NCI-H1694 (cell line): Measurements from ENCODE around the gene RHOF.
A peak's percentile ranks its signal among the peaks of the same experiment; 100 is the strongest.
"Not testable (repeated sequence)": the region's sequence is repeated elsewhere in the genome, so short reads cannot be mapped to it uniquely, and the experiment has no call there.

Source experiments
- DNase-seq: peaks from one replicate; lab custom pipeline; 2025; lab: John Stamatoyannopoulos, UW

RHOF gene

DNA sequence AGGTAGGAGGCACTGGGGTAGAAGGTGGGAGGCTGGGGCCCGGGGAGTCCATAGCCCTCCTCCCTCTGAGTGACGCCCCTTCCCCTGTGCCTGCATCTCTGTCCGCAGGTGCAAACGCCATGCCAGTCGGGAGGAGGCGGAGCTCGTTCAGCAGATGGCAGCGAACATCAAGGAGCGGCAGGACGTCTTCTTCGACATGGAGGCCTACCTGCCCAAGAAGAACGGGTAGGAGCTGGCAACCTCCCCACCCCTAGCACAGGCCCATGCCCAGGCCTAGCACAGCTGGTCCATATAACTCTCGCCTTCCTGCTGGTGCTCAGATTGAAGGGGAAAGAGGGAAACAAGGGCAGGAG lies 45.3 kb downstream of the RHOF start:
- DNase-seq: no peak

DNA sequence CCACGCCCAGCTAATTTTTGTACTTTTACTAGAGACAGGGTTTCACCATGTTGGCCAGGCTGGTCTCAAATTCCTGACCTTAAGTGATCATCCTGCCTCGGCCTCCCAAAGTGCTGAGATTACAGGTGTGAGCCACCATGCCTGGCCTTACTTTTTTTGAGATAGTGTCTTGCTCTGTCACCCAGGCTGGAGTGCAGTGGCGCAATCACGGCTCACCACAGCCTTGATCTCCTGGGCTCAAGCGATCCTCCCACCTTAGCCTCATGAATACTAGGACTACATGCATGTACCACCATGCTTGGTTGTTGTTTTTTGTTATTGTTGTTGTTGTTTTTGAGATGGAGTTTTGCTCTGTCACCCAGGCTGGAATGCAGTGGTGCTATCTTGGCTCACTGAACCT lies 47.9 kb downstream of the RHOF start:
- not testable (repeated sequence) for DNase-seq

GRCh38 chr12:121741743-121742142 lies 51.7 kb downstream of the RHOF start:
- no peak for DNase-seq

- peak; percentile 86 for DNase-seq
Observed at GRCh38 chr12:121740847-121741246, 52.6 kb downstream of the RHOF start.

DNA sequence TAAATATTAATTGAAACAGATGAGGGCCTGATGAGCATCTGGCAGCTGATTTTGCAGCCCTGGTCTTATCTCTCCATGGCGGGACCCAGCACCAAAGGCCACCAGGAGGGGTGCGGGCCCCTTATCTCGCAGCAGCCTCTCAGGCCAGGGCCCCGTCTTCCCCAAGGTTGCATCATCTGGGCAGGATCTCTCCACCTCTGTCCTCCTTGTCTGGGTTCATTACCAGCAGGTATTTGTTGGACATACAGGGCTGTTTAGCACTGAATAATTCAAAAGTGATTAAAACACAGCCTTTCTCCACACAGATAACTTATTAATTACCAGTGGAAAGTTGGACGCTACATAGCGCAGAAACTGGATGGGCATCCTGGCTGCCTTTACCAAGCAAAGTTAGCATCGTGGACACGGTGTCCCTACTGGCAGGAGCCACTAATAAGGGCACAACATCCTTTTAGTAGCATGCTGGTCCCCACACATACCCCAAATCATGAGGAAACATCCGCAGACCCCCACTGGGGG lies 55.1 kb downstream of the RHOF start:
- no peak for DNase-seq

- DNase-seq: no peak
Observed at GRCh38 chr12:121733849-121734248, 59.6 kb downstream of the RHOF start.

DNA sequence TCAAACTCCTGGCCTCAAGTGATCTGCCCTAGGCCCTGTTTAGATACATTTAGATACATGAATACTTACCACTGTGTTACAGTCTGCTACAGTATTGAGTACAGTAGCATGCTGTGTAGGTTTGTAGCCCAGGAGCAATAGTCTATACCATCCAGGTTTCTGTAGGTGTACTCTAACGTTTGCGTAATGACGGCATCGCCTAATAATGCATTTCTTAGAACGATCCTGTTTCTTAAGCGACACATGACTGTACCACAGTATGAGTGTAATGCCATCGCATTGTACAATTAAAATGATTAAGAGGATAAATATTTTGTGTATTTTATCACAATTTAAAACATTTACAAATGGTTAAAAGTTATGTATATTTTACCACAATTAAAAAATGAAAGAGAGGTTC lies 62.0 kb downstream of the RHOF start:
- DNase-seq: no peak

DNA sequence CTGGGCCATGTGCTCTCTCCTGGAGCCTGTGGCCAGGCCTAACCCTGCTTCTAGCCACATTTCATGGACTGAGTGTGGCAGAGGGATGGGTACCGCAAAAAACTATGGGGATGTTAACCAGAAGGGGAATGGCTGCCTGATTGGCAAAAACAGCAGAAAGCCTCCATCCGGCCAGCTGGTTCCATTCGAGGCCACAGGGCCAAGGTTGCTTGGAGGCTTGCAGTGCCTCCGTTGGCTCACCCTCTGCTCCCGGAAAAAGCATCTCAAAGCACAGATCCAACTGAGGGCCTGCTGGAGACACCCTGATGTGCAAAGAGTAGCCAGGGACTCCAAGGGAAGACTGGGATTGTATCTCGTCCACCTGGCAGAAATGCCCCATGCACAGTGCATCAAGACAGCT lies 64.5 kb downstream of the RHOF start:
- DNase-seq: no peak
